ENCODE data around the gene MRPL23. TPM values are rescaled to one million over a fixed set of nuclear protein-coding genes. Genes with fewer than 3 reads are reported as not detected.
A peak's percentile ranks its signal among the peaks of the same experiment; 100 is the strongest.

The MRPL23 gene
- total RNA-seq, 5 donors from 2014 or later (not counting 1 experiment from before 2014, with no cell fraction given): 34.5 to 58.8 (median 37.8) TPM

GRCh38 chr11:1928470-1928890, 18.7 kb upstream of the MRPL23 start:
- ChIA-PET POLR2A (no interaction called here), CTCF (no interaction called here)
- DNase-seq: no peak
- H3K4me3 Mint-ChIP-seq: no peak overlapping the region
- Histone ChIP-seq H3K27me3 (replicated peaks in 1 of 2; ENCODE audit: control insufficient read depth in 2 of 2, extremely low read depth in 1 of 2, insufficient read depth in 2 of 2, low read length in 1 of 2) (peaks cover 0 to 43% of the 10 kb centered on the region in 2 experiments), H3K27ac (ENCODE audit: low read length) (no peak overlapping the region), H3K9me3 (no peaks in the 10 kb centered on the region), H3K4me3 (ENCODE audit: control insufficient read depth in 1 of 2, extremely low read depth in 1 of 2, low read length in 1 of 2) (no peak overlapping the region), H3K36me3 (ENCODE audit: control insufficient read depth in 2 of 2, extremely low read depth in 1 of 2, insufficient read depth in 1 of 2, low read length in 1 of 2) (no peaks in the 10 kb centered on the region), H3K4me1 (ENCODE audit: control insufficient read depth in 1 of 2, extremely low read depth in 1 of 2, insufficient read depth in 2 of 2, low read length in 2 of 2) (peaks cover 0 to 10% of the 10 kb centered on the region in 2 experiments)
- H3K4me1 Mint-ChIP-seq: peaks cover 4 to 11% (median 8%) of the 10 kb centered on the region in 3 donors
- 93% methylated on average over 9 of the region's 13 CpGs for WGBS (ENCODE audit: insufficient coverage)
- H3K27me3 Mint-ChIP-seq: peaks cover 12 to 17% of the 10 kb centered on the region in 2 donors
- H3K27ac Mint-ChIP-seq: no peak overlapping the region
- peaks cover 2% of the 10 kb centered on the region for H3K36me3 Mint-ChIP-seq
- no peak for ATAC-seq (replicated peaks in 1 of 4)
- no peaks in the 10 kb centered on the region for H3K9me3 Mint-ChIP-seq

GRCh38 chr11:1928891-1929541, 18.1 kb upstream of the MRPL23 start:
- 95% methylated on average over 23 of the region's 35 CpGs for WGBS (ENCODE audit: insufficient coverage)
- no peak for DNase-seq
- no peaks in the 10 kb centered on the region for H3K36me3 ChIP-seq (ENCODE audit: control insufficient read depth in 2 of 2, extremely low read depth in 1 of 2, insufficient read depth in 1 of 2, low read length in 1 of 2)
- H3K9me3 Mint-ChIP-seq: no peaks in the 10 kb centered on the region
- H3K4me1 Mint-ChIP-seq: peaks cover 4 to 6% (median 6%) of the 10 kb centered on the region in 3 donors
- H3K4me3 Mint-ChIP-seq: no peak overlapping the region
- POLR2A ChIA-PET: no interaction called here
- H3K9me3 ChIP-seq: no peaks in the 10 kb centered on the region
- H3K4me1 ChIP-seq (ENCODE audit: control insufficient read depth in 1 of 2, extremely low read depth in 1 of 2, insufficient read depth in 2 of 2, low read length in 2 of 2): peaks cover 0 to 10% of the 10 kb centered on the region in 2 experiments
- no peak overlapping the region for H3K4me3 ChIP-seq (ENCODE audit: control insufficient read depth in 1 of 2, extremely low read depth in 1 of 2, low read length in 1 of 2)
- H3K27me3 ChIP-seq (replicated peaks in 1 of 2; ENCODE audit: control insufficient read depth in 2 of 2, extremely low read depth in 1 of 2, insufficient read depth in 2 of 2, low read length in 1 of 2): peaks cover 0 to 46% of the 10 kb centered on the region in 2 experiments
- H3K36me3 Mint-ChIP-seq: peaks cover 5% of the 10 kb centered on the region
- H3K27ac Mint-ChIP-seq: no peak overlapping the region
- H3K27ac ChIP-seq (ENCODE audit: low read length): no peak overlapping the region
- ATAC-seq (replicated peaks in 1 of 4): no peak
- peaks cover 7 to 15% of the 10 kb centered on the region in 2 donors for H3K27me3 Mint-ChIP-seq
- CTCF ChIA-PET: no interaction called here

GRCh38 chr11:1929621-1930461, 17.3 kb upstream of the MRPL23 start:
- H3K4me1 ChIP-seq (ENCODE audit: control insufficient read depth in 1 of 2, extremely low read depth in 1 of 2, insufficient read depth in 2 of 2, low read length in 2 of 2): peaks cover 0 to 7% of the 10 kb centered on the region in 2 experiments
- ChIA-PET POLR2A (no interaction called here), CTCF (no interaction called here)
- peaks cover 0 to 43% of the 10 kb centered on the region in 2 experiments for H3K27me3 ChIP-seq (replicated peaks in 1 of 2; ENCODE audit: control insufficient read depth in 2 of 2, extremely low read depth in 1 of 2, insufficient read depth in 2 of 2, low read length in 1 of 2)
- Mint-ChIP-seq H3K4me1 (peaks cover 4 to 6% (median 6%) of the 10 kb centered on the region in 3 donors), H3K9me3 (no peaks in the 10 kb centered on the region), H3K27ac (no peak overlapping the region), H3K36me3 (peaks cover 5% of the 10 kb centered on the region), H3K27me3 (peaks cover 6 to 15% of the 10 kb centered on the region in 2 donors), H3K4me3 (no peak overlapping the region)
- WGBS (ENCODE audit: insufficient coverage): 86% methylated on average over 18 of the region's 25 CpGs
- no peaks in the 10 kb centered on the region for H3K9me3 ChIP-seq
- H3K4me3 ChIP-seq (ENCODE audit: control insufficient read depth in 1 of 2, extremely low read depth in 1 of 2, low read length in 1 of 2): no peak overlapping the region
- H3K36me3 ChIP-seq (ENCODE audit: control insufficient read depth in 2 of 2, extremely low read depth in 1 of 2, insufficient read depth in 1 of 2, low read length in 1 of 2): peaks cover 0 to 1% of the 10 kb centered on the region in 2 donors
- peak in 1 of 4 experiments; percentile 20 for ATAC-seq (replicated peaks in 1 of 4)
- DNase-seq: no peak
- no peak overlapping the region for H3K27ac ChIP-seq (ENCODE audit: low read length)

- WGBS (ENCODE audit: insufficient coverage): 8% methylated on average over 4 of the region's 9 CpGs
- H3K9me3 ChIP-seq: no peaks in the 10 kb centered on the region
- H3K27ac ChIP-seq (ENCODE audit: low read length): no peak overlapping the region
- no peak overlapping the region for H3K27ac Mint-ChIP-seq
- H3K4me3 Mint-ChIP-seq: no peak overlapping the region
- peaks cover 0 to 7% of the 10 kb centered on the region in 2 experiments for H3K4me1 ChIP-seq (ENCODE audit: control insufficient read depth in 1 of 2, extremely low read depth in 1 of 2, insufficient read depth in 2 of 2, low read length in 2 of 2)
- H3K9me3 Mint-ChIP-seq: no peaks in the 10 kb centered on the region
- H3K36me3 ChIP-seq (ENCODE audit: control insufficient read depth in 2 of 2, extremely low read depth in 1 of 2, insufficient read depth in 1 of 2, low read length in 1 of 2): peaks cover 0 to 7% of the 10 kb centered on the region in 2 donors
- ATAC-seq (replicated peaks in 1 of 4): peak; percentile 20 to 66 (median 52)
- no peak overlapping the region for H3K4me3 ChIP-seq (ENCODE audit: control insufficient read depth in 1 of 2, extremely low read depth in 1 of 2, low read length in 1 of 2)
- CTCF ChIA-PET: no interaction called here
- DNase-seq: no peak
- H3K27me3 Mint-ChIP-seq: peaks cover 6 to 15% of the 10 kb centered on the region in 2 donors
- POLR2A ChIA-PET: no interaction called here
- H3K4me1 Mint-ChIP-seq: peaks cover 4 to 6% (median 6%) of the 10 kb centered on the region in 3 donors
- H3K27me3 ChIP-seq (replicated peaks in 1 of 2; ENCODE audit: control insufficient read depth in 2 of 2, extremely low read depth in 1 of 2, insufficient read depth in 2 of 2, low read length in 1 of 2): peaks cover 0 to 44% of the 10 kb centered on the region in 2 experiments
- H3K36me3 Mint-ChIP-seq: peaks cover 5% of the 10 kb centered on the region
Measured at GRCh38 chr11:1930462-1930830, 16.7 kb upstream of the MRPL23 start.

- ChIA-PET POLR2A (no interaction called here), CTCF (no interaction called here)
- H3K9me3 ChIP-seq: no peaks in the 10 kb centered on the region
- no peak for DNase-seq
- peaks cover 0 to 34% of the 10 kb centered on the region in 2 experiments for H3K27me3 ChIP-seq (replicated peaks in 1 of 2; ENCODE audit: control insufficient read depth in 2 of 2, extremely low read depth in 1 of 2, insufficient read depth in 2 of 2, low read length in 1 of 2)
- peaks cover 0 to 8% of the 10 kb centered on the region in 2 donors for H3K36me3 ChIP-seq (ENCODE audit: control insufficient read depth in 2 of 2, extremely low read depth in 1 of 2, insufficient read depth in 1 of 2, low read length in 1 of 2)
- Mint-ChIP-seq H3K4me3 (no peak overlapping the region), H3K27ac (no peak overlapping the region), H3K9me3 (no peaks in the 10 kb centered on the region), H3K36me3 (peaks cover 5% of the 10 kb centered on the region), H3K27me3 (peaks cover 6 to 12% of the 10 kb centered on the region in 2 donors), H3K4me1 (peaks cover 4 to 6% (median 6%) of the 10 kb centered on the region in 3 donors)
- H3K4me1 ChIP-seq (ENCODE audit: control insufficient read depth in 1 of 2, extremely low read depth in 1 of 2, insufficient read depth in 2 of 2, low read length in 2 of 2): peaks cover 0 to 7% of the 10 kb centered on the region in 2 experiments
- WGBS (ENCODE audit: insufficient coverage): 98% methylated on average over 7 of the region's 18 CpGs
- ATAC-seq (replicated peaks in 1 of 4): no peak
- H3K27ac ChIP-seq (ENCODE audit: low read length): no peak overlapping the region
- H3K4me3 ChIP-seq (ENCODE audit: control insufficient read depth in 1 of 2, extremely low read depth in 1 of 2, low read length in 1 of 2): no peak overlapping the region
Measured at GRCh38 chr11:1931341-1932104, 15.6 kb upstream of the MRPL23 start.

GRCh38 chr11:1932105-1932480, 15.0 kb upstream of the MRPL23 start:
- Histone ChIP-seq H3K27ac (ENCODE audit: low read length) (no peak overlapping the region), H3K4me3 (ENCODE audit: control insufficient read depth in 1 of 2, extremely low read depth in 1 of 2, low read length in 1 of 2) (no peak overlapping the region), H3K36me3 (ENCODE audit: control insufficient read depth in 2 of 2, extremely low read depth in 1 of 2, insufficient read depth in 1 of 2, low read length in 1 of 2) (peaks cover 0 to 8% of the 10 kb centered on the region in 2 donors), H3K4me1 (ENCODE audit: control insufficient read depth in 1 of 2, extremely low read depth in 1 of 2, insufficient read depth in 2 of 2, low read length in 2 of 2) (peaks cover 0 to 7% of the 10 kb centered on the region in 2 experiments), H3K9me3 (no peaks in the 10 kb centered on the region), H3K27me3 (replicated peaks in 1 of 2; ENCODE audit: control insufficient read depth in 2 of 2, extremely low read depth in 1 of 2, insufficient read depth in 2 of 2, low read length in 1 of 2) (peaks cover 0 to 29% of the 10 kb centered on the region in 2 experiments)
- DNase-seq (no peak), ATAC-seq (replicated peaks in 1 of 4) (no peak)
- Mint-ChIP-seq H3K9me3 (no peaks in the 10 kb centered on the region), H3K4me1 (peaks cover 4 to 6% (median 6%) of the 10 kb centered on the region in 3 donors), H3K27me3 (peaks cover 3 to 10% of the 10 kb centered on the region in 2 donors), H3K27ac (no peak overlapping the region), H3K36me3 (peaks cover 5% of the 10 kb centered on the region), H3K4me3 (no peak overlapping the region)
- POLR2A ChIA-PET: no interaction called here
- CTCF ChIA-PET: no interaction called here
- 67% methylated on average over 7 of the region's 11 CpGs for WGBS (ENCODE audit: insufficient coverage)
